T47D (cell line): ENCODE measurements around the gene OSER1.
"Not testable (repeated sequence)": the region's sequence is repeated elsewhere in the genome, so short reads cannot be mapped to it uniquely, and the experiment has no call there.

Source experiments
- DNase-seq, 2 experiments: peaks; one replicate each; pipeline versions ENCODE4 v3.0.0 to v3.0.0-alpha.2; 2011 to 2012; ENCODE audit warnings: low read depth in 1 of 2, low spot score in 1 of 2
- JUND ChIP-seq: IDR thresholded peaks from 2 replicates; pipeline ENCODE4 v1.6.1; 2012; ENCODE audit warnings: low read depth
- in situ Hi-C: cut with HindIII; loops from 2 replicates; pipeline ENCODE4 v1.10.0; 2016; ENCODE audit warnings: low sequenced_read_pairs, low pct_unique_long_range_greater_than_20kb

OSER1 gene

GRCh38 chr20:44235702-44236101 lies 25.1 kb upstream of the OSER1 start:
- in situ Hi-C loops = no loop called here
- DNase-seq = no peak
- TF ChIP-seq JUND = no peak

GRCh38 chr20:44234566-44235317 lies 24.2 kb upstream of the OSER1 start:
- DNase-seq = no peak
- no peak for TF ChIP-seq JUND
- in situ Hi-C loops = no loop called here

- no peak for DNase-seq
- TF ChIP-seq JUND = no peak
- in situ Hi-C loops = no loop called here
Measured at GRCh38 chr20:44233436-44234016, 23.0 kb upstream of the OSER1 start.

- in situ Hi-C loops, DNase-seq: not testable (repeated sequence)
Measured at GRCh38 chr20:44232469-44232856, 21.9 kb upstream of the OSER1 start.

GRCh38 chr20:44231713-44232468 lies 21.3 kb upstream of the OSER1 start:
- TF ChIP-seq JUND = no peak

GRCh38 chr20:44231193-44231592 lies 20.6 kb upstream of the OSER1 start:
- no peak for DNase-seq
- no peak for TF ChIP-seq JUND
- in situ Hi-C loops = no loop called here

More at GRCh38 chr20:44231713-44232468, 21.3 kb upstream of the OSER1 start:
- no peak for DNase-seq
- in situ Hi-C loops = no loop called here

GRCh38 chr20:44228465-44229258 lies 18.1 kb upstream of the OSER1 start:
- in situ Hi-C loops = no loop called here
- DNase-seq = peak in 1 of 2 experiments; percentile 77

GRCh38 chr20:44224637-44225036 lies 14.1 kb upstream of the OSER1 start:
- in situ Hi-C loops = no loop called here
- DNase-seq = no peak
- TF ChIP-seq JUND = no peak

More at GRCh38 chr20:44228465-44229258, 18.1 kb upstream of the OSER1 start:
- no peak for TF ChIP-seq JUND

GRCh38 chr20:44223721-44224120 lies 13.2 kb upstream of the OSER1 start:
- in situ Hi-C loops = no loop called here
- TF ChIP-seq JUND = no peak
- DNase-seq = no peak

- DNase-seq = no peak
- in situ Hi-C loops = no loop called here
- TF ChIP-seq JUND = no peak
Measured at GRCh38 chr20:44222633-44223368, 12.2 kb upstream of the OSER1 start.

- TF ChIP-seq JUND = no peak
Measured at GRCh38 chr20:44222027-44222426, 11.5 kb upstream of the OSER1 start.

More at GRCh38 chr20:44222027-44222426, 11.5 kb upstream of the OSER1 start:
- DNase-seq = no peak
- in situ Hi-C loops = no loop called here
